Ascending aorta (tissue), 2 donors: ENCODE data around the gene IL31. TPM values are rescaled to one million over a fixed set of nuclear protein-coding genes. Genes with fewer than 3 reads are reported as not detected.

Experiments used
- DNase-seq, 2 donors: peaks; one replicate each; pipeline ENCODE4 v3.0.0-alpha.2; 2019; ENCODE audit warnings: low spot score in 2 of 2
- H3K27ac ChIP-seq, 2 donors: fragments of 200-600 bp; sonication (generic); one replicate each; pipeline ENCODE4 v1.5.1; 2016 to 2017; ENCODE audit warnings: mild to moderate bottlenecking in 1 of 2
- H3K27me3 ChIP-seq: fragments of 200-600 bp; sonication (generic); one replicate; pipeline ENCODE4 v1.5.1; 2017
- H3K36me3 ChIP-seq, 2 donors: fragments of 200-600 bp; sonication (generic); one replicate each; pipeline ENCODE4 v1.5.1; 2016
- H3K4me1 ChIP-seq, 2 donors: fragments of 200-600 bp; sonication (generic); one replicate each; pipeline ENCODE4 v1.5.1; 2016 to 2017; ENCODE audit warnings: mild to moderate bottlenecking in 1 of 2
- H3K4me3 ChIP-seq, 2 donors: fragments of 200-600 bp; sonication (generic); one replicate each; pipeline ENCODE4 v1.5.1; 2016 to 2017; ENCODE audit warnings: mild to moderate bottlenecking in 1 of 2
- H3K9me3 ChIP-seq, 2 donors: fragments of 200-600 bp; sonication (generic); one replicate each; pipeline ENCODE4 v1.5.1; 2016
- intact Hi-C: fragments of 100-400 bp; cut with DNase I; formaldehyde crosslinking; loops from one replicate; pipeline ENCODE4 v1.15.1; 2023
- total RNA-seq: library from RNA; depleted of rRNA; stranded (reverse); fragments of >200 nt; gene quantifications from one replicate; pipeline ENCODE4 v1.1.0, GENCODE V29; 2016
- TF ChIP-seq, protein P1 (sequence below), 3 experiments: fragments of 200-600 bp in 2 of 3; fragments of 450-650 bp in 1 of 3; sonication (generic) in 2 of 3; IDR thresholded peaks; one replicate each; pipeline ENCODE4 v1.5.1; 2016 to 2019; ENCODE audit warnings: antibody characterized with exemption in 3 of 3, mild to moderate bottlenecking in 1 of 3, moderate library complexity in 1 of 3

The IL31 gene
- total RNA-seq, 1 donor from 2014 or later = not detected

DNA sequence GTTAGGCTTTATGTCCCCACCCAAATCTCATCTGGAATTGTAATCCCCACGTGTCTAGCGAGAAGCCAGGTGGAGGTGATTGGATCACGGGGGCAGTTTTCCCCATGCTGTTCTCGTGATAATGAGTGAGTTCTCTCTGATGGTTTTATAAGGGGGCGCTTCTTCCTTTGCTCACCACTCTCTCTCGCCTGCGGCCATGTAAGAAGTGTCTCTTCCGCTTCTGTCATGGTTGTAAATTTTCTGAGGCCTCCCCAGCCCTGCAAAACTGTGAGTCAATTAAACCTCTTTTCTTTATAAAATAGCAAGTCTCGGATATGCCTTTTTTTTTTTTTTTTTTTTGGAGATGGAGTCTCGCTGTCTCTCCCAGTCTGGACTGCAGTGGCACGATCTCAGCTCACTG, 13.3 kb downstream of the IL31 start:
- no peak for DNase-seq
- no peaks in the 10 kb centered on the region for H3K27me3 ChIP-seq
- no peaks in the 10 kb centered on the region for H3K9me3 ChIP-seq
- H3K36me3 ChIP-seq = no peaks in the 10 kb centered on the region
- TF ChIP-seq, protein P1, sequence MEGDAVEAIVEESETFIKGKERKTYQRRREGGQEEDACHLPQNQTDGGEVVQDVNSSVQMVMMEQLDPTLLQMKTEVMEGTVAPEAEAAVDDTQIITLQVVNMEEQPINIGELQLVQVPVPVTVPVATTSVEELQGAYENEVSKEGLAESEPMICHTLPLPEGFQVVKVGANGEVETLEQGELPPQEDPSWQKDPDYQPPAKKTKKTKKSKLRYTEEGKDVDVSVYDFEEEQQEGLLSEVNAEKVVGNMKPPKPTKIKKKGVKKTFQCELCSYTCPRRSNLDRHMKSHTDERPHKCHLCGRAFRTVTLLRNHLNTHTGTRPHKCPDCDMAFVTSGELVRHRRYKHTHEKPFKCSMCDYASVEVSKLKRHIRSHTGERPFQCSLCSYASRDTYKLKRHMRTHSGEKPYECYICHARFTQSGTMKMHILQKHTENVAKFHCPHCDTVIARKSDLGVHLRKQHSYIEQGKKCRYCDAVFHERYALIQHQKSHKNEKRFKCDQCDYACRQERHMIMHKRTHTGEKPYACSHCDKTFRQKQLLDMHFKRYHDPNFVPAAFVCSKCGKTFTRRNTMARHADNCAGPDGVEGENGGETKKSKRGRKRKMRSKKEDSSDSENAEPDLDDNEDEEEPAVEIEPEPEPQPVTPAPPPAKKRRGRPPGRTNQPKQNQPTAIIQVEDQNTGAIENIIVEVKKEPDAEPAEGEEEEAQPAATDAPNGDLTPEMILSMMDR (IDR thresholded peaks at IDR 0.05) = no peak
- no peaks in the 10 kb centered on the region for H3K4me1 ChIP-seq
- no peak overlapping the region for H3K27ac ChIP-seq
- intact Hi-C loops = no loop called here
- H3K4me3 ChIP-seq = no peak overlapping the region

DNA sequence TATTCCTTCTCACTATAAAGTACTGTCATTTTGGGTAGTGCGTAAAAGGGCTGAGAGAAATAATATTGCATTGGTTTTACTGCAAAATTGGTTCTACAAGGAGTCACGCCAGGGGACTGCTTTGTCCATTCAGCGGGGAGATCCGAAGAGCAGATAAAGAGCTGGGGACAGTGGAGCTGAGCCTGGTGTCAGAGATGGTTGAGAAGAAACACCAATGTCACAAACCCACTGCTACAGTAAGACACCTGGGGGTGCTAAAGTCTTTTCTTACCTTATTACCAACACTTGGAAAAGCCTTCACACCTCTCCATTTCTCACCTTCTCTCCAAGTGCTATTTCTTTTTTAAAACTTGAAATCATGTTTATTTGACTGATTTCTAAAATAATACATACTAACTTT, 14.1 kb downstream of the IL31 start:
- Histone ChIP-seq H3K9me3 (no peaks in the 10 kb centered on the region), H3K27me3 (no peaks in the 10 kb centered on the region), H3K27ac (no peak overlapping the region), H3K36me3 (no peaks in the 10 kb centered on the region), H3K4me3 (no peak overlapping the region), H3K4me1 (no peaks in the 10 kb centered on the region)
- intact Hi-C loops = no loop called here
- TF ChIP-seq, protein P1 (IDR thresholded peaks at IDR 0.05) = no peak
- no peak for DNase-seq

DNA sequence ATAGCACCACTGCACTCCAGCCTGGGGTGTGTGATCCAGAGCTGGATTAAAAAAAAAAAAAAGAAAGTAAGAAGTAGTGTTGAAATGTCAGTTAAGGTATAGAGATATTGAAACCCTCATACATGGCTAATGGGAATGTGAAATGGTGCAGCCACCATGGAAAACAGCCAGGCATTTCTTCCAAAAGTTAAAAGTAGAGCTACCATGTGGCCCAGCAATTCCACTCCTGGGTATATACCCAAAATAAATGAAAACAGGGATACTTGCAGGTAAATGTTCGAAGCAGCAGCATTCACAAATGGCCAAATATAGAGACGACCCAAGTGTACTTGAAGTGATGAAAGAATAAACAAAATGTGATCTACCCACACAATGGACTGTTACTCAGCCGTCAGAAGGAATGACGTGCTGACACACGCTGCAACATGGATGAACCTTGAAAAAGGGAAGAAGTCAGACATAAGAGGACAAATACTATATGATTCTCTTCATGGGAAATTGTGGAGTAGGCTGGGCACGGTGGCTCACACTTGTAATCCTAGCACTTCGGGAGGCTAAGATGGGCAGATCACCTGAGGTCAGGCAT, 15.2 kb downstream of the IL31 start:
- Histone ChIP-seq H3K36me3 (no peaks in the 10 kb centered on the region), H3K4me1 (no peaks in the 10 kb centered on the region), H3K27me3 (no peaks in the 10 kb centered on the region), H3K9me3 (no peaks in the 10 kb centered on the region), H3K4me3 (no peak overlapping the region), H3K27ac (no peak overlapping the region)
- intact Hi-C loops = no loop called here
- DNase-seq = no peak
- TF ChIP-seq, protein P1 (IDR thresholded peaks at IDR 0.05) = no peak

- TF ChIP-seq, protein P1 (IDR thresholded peaks at IDR 0.05) = no peak
- Histone ChIP-seq H3K9me3 (no peaks in the 10 kb centered on the region), H3K4me1 (no peaks in the 10 kb centered on the region), H3K27ac (no peak overlapping the region), H3K36me3 (no peaks in the 10 kb centered on the region), H3K4me3 (no peak overlapping the region), H3K27me3 (no peaks in the 10 kb centered on the region)
- DNase-seq = no peak
- intact Hi-C loops = no loop called here
Observed at GRCh38 chr12:122155705-122156104, 18.3 kb downstream of the IL31 start.

DNA sequence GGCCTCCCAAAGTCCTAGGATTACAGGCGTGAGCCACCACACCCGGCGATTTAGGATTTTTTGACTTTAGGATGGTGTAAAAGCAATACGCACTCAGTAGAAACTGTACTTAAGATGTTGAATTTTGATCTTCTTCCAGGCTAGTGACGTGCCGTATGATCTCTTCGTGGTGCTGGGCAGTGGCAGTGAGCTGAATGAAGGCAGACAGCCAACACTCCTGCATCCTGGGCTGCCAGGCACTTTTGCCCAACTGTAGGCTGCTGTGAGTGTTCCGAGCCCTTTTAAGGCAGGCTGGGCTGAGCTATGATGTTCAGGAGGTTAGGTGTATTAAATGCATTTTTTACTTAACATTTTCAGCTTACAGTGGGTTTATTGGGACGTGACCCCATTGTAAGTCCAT, 21.3 kb downstream of the IL31 start:
- H3K27me3 ChIP-seq = no peaks in the 10 kb centered on the region
- intact Hi-C loops = no loop called here
- no peak overlapping the region for H3K27ac ChIP-seq
- no peaks in the 10 kb centered on the region for H3K36me3 ChIP-seq
- no peak overlapping the region for H3K4me3 ChIP-seq
- H3K4me1 ChIP-seq = no peaks in the 10 kb centered on the region
- H3K9me3 ChIP-seq = no peaks in the 10 kb centered on the region
- no peak for DNase-seq
- TF ChIP-seq, protein P1 (IDR thresholded peaks at IDR 0.05) = no peak
